ENCODE measurements around the gene SPATS2.
"Not testable (repeated sequence)": the region's sequence is repeated elsewhere in the genome, so short reads cannot be mapped to it uniquely, and the experiment has no call there.

Gene SPATS2

GRCh38 chr12:49410818-49411217 is 43.6 kb downstream of the SPATS2 start:
- DNase-seq (ENCODE audit: low read depth), result no peak

GRCh38 chr12:49413010-49413409 is 45.7 kb downstream of the SPATS2 start:
- DNase-seq (ENCODE audit: low read depth), result no peak

- no peak for DNase-seq (ENCODE audit: low read depth)
Observed at GRCh38 chr12:49413796-49414195, 46.5 kb downstream of the SPATS2 start.

- DNase-seq (ENCODE audit: low read depth), result no peak
Observed at GRCh38 chr12:49414364-49414763, 47.1 kb downstream of the SPATS2 start.

- DNase-seq (ENCODE audit: low read depth), result no peak
Observed at GRCh38 chr12:49415521-49415970, 48.3 kb downstream of the SPATS2 start.

- no peak for DNase-seq (ENCODE audit: low read depth)
Observed at GRCh38 chr12:49416892-49417291, 49.6 kb downstream of the SPATS2 start.

- DNase-seq (ENCODE audit: low read depth), result no peak
Observed at GRCh38 chr12:49417558-49417957, 50.3 kb downstream of the SPATS2 start.

GRCh38 chr12:49420556-49420955 is 53.3 kb downstream of the SPATS2 start:
- no peak for DNase-seq (ENCODE audit: low read depth)

- DNase-seq (ENCODE audit: low read depth), result no peak
Observed at GRCh38 chr12:49422114-49422513, 54.9 kb downstream of the SPATS2 start.

GRCh38 chr12:49428793-49429192 is 61.5 kb downstream of the SPATS2 start:
- no peak for DNase-seq (ENCODE audit: low read depth)

- DNase-seq (ENCODE audit: low read depth), result no peak
Observed at GRCh38 chr12:49432616-49433015, 65.4 kb downstream of the SPATS2 start.

- DNase-seq (ENCODE audit: low read depth), result not testable (repeated sequence)
Observed at GRCh38 chr12:49436799-49437198, 69.5 kb downstream of the SPATS2 start.

GRCh38 chr12:49439042-49439441 is 71.8 kb downstream of the SPATS2 start:
- DNase-seq (ENCODE audit: low read depth), result no peak

GRCh38 chr12:49440035-49440434 is 72.8 kb downstream of the SPATS2 start:
- no peak for DNase-seq (ENCODE audit: low read depth)

GRCh38 chr12:49442915-49443314 is 75.7 kb downstream of the SPATS2 start:
- DNase-seq (ENCODE audit: low read depth), result no peak

GRCh38 chr12:49446571-49446970 is 79.3 kb downstream of the SPATS2 start:
- DNase-seq (ENCODE audit: low read depth), result no peak

GRCh38 chr12:49448858-49449257 is 81.6 kb downstream of the SPATS2 start:
- DNase-seq (ENCODE audit: low read depth), result no peak

GRCh38 chr12:49451468-49452259 is 84.4 kb downstream of the SPATS2 start:
- no peak for DNase-seq (ENCODE audit: low read depth)

GRCh38 chr12:49455501-49455900 is 88.2 kb downstream of the SPATS2 start:
- no peak for DNase-seq (ENCODE audit: low read depth)

- DNase-seq (ENCODE audit: low read depth), result no peak
Observed at GRCh38 chr12:49456131-49456679, 88.9 kb downstream of the SPATS2 start.

GRCh38 chr12:49458816-49459215 is 91.6 kb downstream of the SPATS2 start:
- DNase-seq (ENCODE audit: low read depth), result no peak

GRCh38 chr12:49461221-49461620 is 94.0 kb downstream of the SPATS2 start:
- no peak for DNase-seq (ENCODE audit: low read depth)

GRCh38 chr12:49462083-49462744 is 95.0 kb downstream of the SPATS2 start:
- DNase-seq (ENCODE audit: low read depth), result no peak
